BE2C (cell line): Measurements from ENCODE around the gene C10orf90.

Experiments used
- DNase-seq: peaks from one replicate; pipeline ENCODE4 v3.0.0-alpha.2; 2020
- H3K27me3 ChIP-seq: fragments of 250-450 bp; sonication (Bioruptor Pico); 2 replicates; pipeline ENCODE4 v1.5.1; 2020; ENCODE audit warnings: mild to moderate bottlenecking
- H3K36me3 ChIP-seq: fragments of 250-450 bp; sonication (Bioruptor Pico); 2 replicates; pipeline ENCODE4 v1.5.1; 2020; ENCODE audit warnings: mild to moderate bottlenecking
- H3K4me1 ChIP-seq: fragments of 250-450 bp; sonication (Bioruptor Pico); 2 replicates; pipeline ENCODE4 v1.5.1; 2020
- H3K4me3 ChIP-seq: 2 replicates; pipeline ENCODE4 v1.5.1; 2011; ENCODE audit warnings: low read depth, low read length
- H3K9me3 ChIP-seq: fragments of 250-450 bp; sonication (Bioruptor Pico); 2 replicates; pipeline ENCODE4 v1.5.1; 2020
- TF ChIP-seq, protein P1 (sequence below): IDR thresholded peaks from 2 replicates; pipeline ENCODE4 v1.5.1; 2012; ENCODE audit warnings: mild to moderate bottlenecking, low read depth, low read length

The C10orf90 gene

DNA sequence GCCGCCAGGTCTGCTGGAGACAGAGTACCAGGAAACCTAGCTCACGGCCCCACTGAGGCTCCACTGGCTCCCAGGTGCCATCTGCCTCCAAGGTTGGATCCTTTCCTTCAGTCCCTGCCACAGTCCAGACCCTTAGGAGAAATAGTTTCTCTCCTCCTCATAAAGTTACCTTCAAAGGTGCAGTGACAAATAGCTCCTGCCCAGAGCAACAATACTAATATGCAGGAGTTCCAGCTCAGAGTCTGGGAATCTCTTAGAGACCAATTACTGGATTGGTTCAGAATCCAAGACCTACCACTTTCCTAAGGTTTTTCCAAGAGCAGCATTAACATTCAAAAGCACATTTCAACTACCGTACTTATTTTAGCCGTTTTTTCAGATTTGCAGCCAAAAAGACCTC lies 241.2 kb downstream of the C10orf90 start:
- no peaks in the 10 kb centered on the region for H3K27me3 ChIP-seq
- no peaks in the 10 kb centered on the region for H3K36me3 ChIP-seq
- TF ChIP-seq, protein P1, sequence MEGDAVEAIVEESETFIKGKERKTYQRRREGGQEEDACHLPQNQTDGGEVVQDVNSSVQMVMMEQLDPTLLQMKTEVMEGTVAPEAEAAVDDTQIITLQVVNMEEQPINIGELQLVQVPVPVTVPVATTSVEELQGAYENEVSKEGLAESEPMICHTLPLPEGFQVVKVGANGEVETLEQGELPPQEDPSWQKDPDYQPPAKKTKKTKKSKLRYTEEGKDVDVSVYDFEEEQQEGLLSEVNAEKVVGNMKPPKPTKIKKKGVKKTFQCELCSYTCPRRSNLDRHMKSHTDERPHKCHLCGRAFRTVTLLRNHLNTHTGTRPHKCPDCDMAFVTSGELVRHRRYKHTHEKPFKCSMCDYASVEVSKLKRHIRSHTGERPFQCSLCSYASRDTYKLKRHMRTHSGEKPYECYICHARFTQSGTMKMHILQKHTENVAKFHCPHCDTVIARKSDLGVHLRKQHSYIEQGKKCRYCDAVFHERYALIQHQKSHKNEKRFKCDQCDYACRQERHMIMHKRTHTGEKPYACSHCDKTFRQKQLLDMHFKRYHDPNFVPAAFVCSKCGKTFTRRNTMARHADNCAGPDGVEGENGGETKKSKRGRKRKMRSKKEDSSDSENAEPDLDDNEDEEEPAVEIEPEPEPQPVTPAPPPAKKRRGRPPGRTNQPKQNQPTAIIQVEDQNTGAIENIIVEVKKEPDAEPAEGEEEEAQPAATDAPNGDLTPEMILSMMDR = no peak
- no peaks in the 10 kb centered on the region for H3K9me3 ChIP-seq
- DNase-seq = no peak
- H3K4me3 ChIP-seq = no peak overlapping the region
- H3K4me1 ChIP-seq = no peaks in the 10 kb centered on the region

DNA sequence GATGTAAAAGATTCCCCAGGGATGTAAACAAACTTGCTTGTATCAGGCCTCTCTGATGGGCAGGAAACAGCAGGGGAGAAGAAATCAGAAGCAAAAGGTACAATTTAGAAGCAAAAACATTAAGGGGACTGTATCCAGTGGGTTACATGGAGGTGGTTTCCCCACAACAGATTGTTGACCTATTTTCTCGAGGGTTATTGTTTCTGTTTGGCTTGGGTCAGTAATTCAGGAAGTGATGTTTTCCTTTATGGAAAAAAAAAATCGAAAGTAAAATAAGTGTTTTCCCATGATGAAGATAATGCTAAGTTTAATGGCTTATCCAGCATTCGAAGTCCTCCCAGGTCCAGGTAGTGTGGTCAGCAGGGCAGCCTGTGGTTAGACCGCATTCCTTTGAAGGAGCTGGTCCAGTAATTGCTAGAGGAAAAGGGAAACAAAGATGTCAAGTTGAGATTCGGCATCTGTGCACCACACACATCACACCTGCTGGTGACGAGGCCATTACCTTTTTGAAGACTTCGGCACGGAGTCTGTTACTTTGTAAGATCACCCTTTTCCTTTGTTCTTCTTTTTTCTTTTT lies 244.9 kb downstream of the C10orf90 start:
- H3K4me3 ChIP-seq = no peak overlapping the region
- no peak for DNase-seq

DNA sequence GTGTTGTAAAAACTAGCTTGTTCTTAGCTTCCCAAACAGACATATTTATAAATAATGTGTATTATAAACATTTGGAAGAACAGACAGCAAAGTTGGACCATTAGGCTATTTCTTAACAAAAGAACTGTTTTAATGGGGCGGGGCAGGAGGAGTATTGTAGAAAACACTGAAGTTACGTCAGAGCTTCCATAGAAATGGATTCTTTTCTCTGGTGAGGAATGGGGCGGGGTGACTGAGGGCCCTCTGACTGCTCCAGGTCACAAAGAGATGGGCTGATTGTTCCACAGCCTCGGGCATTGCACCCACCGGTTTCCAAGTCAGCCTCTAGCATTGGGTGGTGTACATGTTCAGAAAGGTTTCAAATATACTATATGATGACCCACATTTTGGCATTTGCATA lies 245.5 kb downstream of the C10orf90 start:
- no peaks in the 10 kb centered on the region for H3K4me1 ChIP-seq
- TF ChIP-seq, protein P1 = no peak
- DNase-seq = no peak
- H3K4me3 ChIP-seq = no peak overlapping the region
- H3K27me3 ChIP-seq = no peaks in the 10 kb centered on the region
- H3K36me3 ChIP-seq = no peaks in the 10 kb centered on the region
- H3K9me3 ChIP-seq = no peaks in the 10 kb centered on the region

More for the DNA sequence above, 244.9 kb downstream of the C10orf90 start:
- Histone ChIP-seq H3K4me1 (no peaks in the 10 kb centered on the region), H3K9me3 (no peaks in the 10 kb centered on the region), H3K27me3 (no peaks in the 10 kb centered on the region), H3K36me3 (no peaks in the 10 kb centered on the region)
- TF ChIP-seq, protein P1 = no peak

DNA sequence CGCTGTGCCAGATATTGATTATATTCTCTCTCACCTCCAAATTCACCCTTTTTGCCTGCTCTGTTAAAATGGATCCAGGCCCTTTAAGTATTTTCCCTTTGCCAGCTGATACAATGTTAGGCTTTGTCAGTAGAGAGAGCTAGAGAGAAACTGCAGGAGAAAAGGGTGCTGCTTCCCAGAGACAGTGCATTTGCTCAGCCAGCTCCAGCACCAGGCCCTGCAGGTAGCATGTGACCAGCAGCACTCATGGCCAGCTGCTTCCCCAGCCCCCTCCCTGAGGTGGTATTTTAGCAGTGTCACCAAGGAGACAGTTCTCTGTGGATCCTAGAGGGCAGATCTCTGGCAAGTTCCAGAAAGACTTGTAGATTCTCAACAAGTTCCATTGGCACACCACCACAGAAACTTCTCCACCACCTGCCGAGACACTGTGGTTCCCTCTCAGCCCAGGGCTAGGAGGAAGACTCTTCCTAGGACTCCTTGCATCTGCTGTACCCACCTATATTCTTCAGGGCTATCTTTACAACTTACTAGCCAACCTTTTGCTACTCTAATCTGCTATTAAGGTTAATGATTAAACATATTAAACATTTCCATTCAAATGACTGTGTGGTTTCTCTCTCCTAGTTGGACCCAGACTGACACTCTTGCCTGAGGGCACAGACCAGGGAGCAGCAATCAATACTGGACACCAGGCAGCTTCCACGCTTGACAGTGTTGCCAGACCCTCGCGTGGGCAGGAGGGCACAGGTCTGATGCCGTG lies 246.6 kb downstream of the C10orf90 start:
- Histone ChIP-seq H3K4me3 (no peak overlapping the region), H3K9me3 (no peaks in the 10 kb centered on the region), H3K4me1 (no peaks in the 10 kb centered on the region), H3K27me3 (no peaks in the 10 kb centered on the region), H3K36me3 (no peaks in the 10 kb centered on the region)
- DNase-seq = no peak
- TF ChIP-seq, protein P1 = no peak

DNA sequence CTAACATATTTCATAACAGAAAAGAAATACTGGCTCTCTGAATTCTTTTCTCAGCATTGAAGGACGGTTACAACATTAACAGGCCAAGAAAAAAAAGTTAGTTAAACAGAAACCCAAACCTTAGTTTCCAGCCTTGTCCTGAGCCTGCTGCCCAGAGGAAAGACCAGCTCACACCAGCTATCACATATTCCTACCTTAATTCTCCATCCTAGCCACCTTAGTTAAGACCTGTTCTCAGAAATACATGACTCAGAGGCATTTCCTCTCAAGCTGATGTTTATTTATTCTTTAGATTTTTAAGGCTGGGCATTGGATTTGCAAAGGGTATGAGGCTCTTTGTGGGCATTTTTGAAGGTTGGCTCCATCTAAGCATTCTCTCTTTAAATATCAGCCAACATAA lies 247.9 kb downstream of the C10orf90 start:
- Histone ChIP-seq H3K4me3 (no peak overlapping the region), H3K36me3 (no peaks in the 10 kb centered on the region), H3K9me3 (no peaks in the 10 kb centered on the region), H3K27me3 (no peaks in the 10 kb centered on the region), H3K4me1 (no peaks in the 10 kb centered on the region)
- no peak for DNase-seq
- TF ChIP-seq, protein P1 = no peak

DNA sequence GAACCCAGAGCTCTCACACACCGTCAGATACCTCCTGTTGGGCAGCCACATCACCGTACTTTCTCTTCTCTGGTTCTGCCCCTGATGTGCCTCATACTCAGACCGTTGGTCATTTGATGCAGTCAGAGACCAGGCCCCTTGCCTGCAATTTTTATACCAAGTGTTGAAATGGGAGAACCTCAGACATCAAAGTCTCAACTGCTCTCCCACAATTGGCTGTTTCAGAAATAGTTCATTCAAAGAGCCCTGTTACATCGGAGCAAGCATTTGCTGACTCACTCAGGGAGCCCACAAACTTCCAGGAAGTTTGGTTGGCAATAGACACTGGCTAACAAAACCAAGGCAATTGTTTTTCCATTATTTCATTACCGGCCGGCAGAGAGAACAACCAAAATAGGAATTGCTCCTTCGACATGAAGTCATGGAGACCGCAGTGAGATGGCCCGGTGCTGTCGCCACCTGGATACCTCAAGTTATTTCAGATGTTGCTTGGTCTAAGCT lies 248.7 kb downstream of the C10orf90 start:
- H3K27me3 ChIP-seq = no peaks in the 10 kb centered on the region
- no peaks in the 10 kb centered on the region for H3K9me3 ChIP-seq
- no peak for DNase-seq
- no peaks in the 10 kb centered on the region for H3K36me3 ChIP-seq
- H3K4me3 ChIP-seq = no peak overlapping the region
- H3K4me1 ChIP-seq = no peaks in the 10 kb centered on the region
- TF ChIP-seq, protein P1 = no peak
